EL (cell line): Measurements from ENCODE around the gene LZTFL1.

Experiments
- DNase-seq: peaks from one replicate; pipeline ENCODE4 v3.0.0-alpha.2; 2016

The LZTFL1 gene

GRCh38 chr3:45782381-45782780 is 59.5 kb downstream of the LZTFL1 start:
- DNase-seq = no peak

- DNase-seq = no peak
Measured at GRCh38 chr3:45781841-45782240, 60.1 kb downstream of the LZTFL1 start.

GRCh38 chr3:45781271-45781670 is 60.6 kb downstream of the LZTFL1 start:
- no peak for DNase-seq

- DNase-seq = no peak
Measured at GRCh38 chr3:45779746-45780735, 61.9 kb downstream of the LZTFL1 start.

GRCh38 chr3:45778761-45779201 is 63.1 kb downstream of the LZTFL1 start:
- DNase-seq = no peak

GRCh38 chr3:45777746-45778386 is 64.1 kb downstream of the LZTFL1 start:
- no peak for DNase-seq

- DNase-seq = no peak
Measured at GRCh38 chr3:45777111-45777745, 64.7 kb downstream of the LZTFL1 start.

- no peak for DNase-seq
Measured at GRCh38 chr3:45776611-45777010, 65.3 kb downstream of the LZTFL1 start.

GRCh38 chr3:45776301-45776595 is 65.7 kb downstream of the LZTFL1 start:
- DNase-seq = no peak

GRCh38 chr3:45775571-45776300 is 66.2 kb downstream of the LZTFL1 start:
- DNase-seq = no peak

GRCh38 chr3:45774581-45775521 is 67.1 kb downstream of the LZTFL1 start:
- DNase-seq = no peak

- no peak for DNase-seq
Measured at GRCh38 chr3:45773714-45774449, 68.0 kb downstream of the LZTFL1 start.
